GM06990 (cell line): ENCODE measurements around the gene FBN1.

Source experiments
- DNase-seq: peaks from one replicate; pipeline ENCODE4 v3.0.0-alpha.2; 2011; ENCODE audit not compliant: insufficient read length; ENCODE audit errors: extremely low read depth
- H3K27me3 ChIP-seq: replicated peaks from 2 replicates; pipeline ENCODE4 v1.6.0; 2011; ENCODE audit warnings: low read length; ENCODE audit not compliant: control insufficient read depth, insufficient read depth
- H3K36me3 ChIP-seq: 2 replicates; pipeline ENCODE4 v1.5.1; 2011; ENCODE audit warnings: low read length; ENCODE audit not compliant: control insufficient read depth, insufficient read depth
- H3K4me3 ChIP-seq: replicated peaks from 2 replicates; pipeline ENCODE4 v1.5.1; 2011; ENCODE audit warnings: low read depth, mild to moderate bottlenecking, control low read depth, low read length
- CTCF ChIP-seq: IDR thresholded peaks from 2 replicates; pipeline ENCODE4 v1.5.1; 2011; ENCODE audit warnings: low read length, control low read depth, mild to moderate bottlenecking, inconsistent platforms; ENCODE audit not compliant: insufficient read depth, poor library complexity, severe bottlenecking

Gene FBN1

GRCh38 chr15:48510976-48511375, 134.5 kb downstream of the FBN1 start:
- no peak for TF ChIP-seq CTCF

GRCh38 chr15:48507416-48508065, 138.0 kb downstream of the FBN1 start:
- DNase-seq = no peak
- H3K27me3 ChIP-seq = no peaks in the 10 kb centered on the region
- no peaks in the 10 kb centered on the region; the same call in 1 of the 2 replicates for H3K36me3 ChIP-seq
- peak; percentile 80 for TF ChIP-seq CTCF
- H3K4me3 ChIP-seq = no peak overlapping the region

More at GRCh38 chr15:48510976-48511375, 134.5 kb downstream of the FBN1 start:
- H3K36me3 ChIP-seq = no peaks in the 10 kb centered on the region; the same call in 1 of the 2 replicates
- no peak overlapping the region for H3K4me3 ChIP-seq
- no peaks in the 10 kb centered on the region for H3K27me3 ChIP-seq
- DNase-seq = no peak

- DNase-seq = no peak
- H3K36me3 ChIP-seq = no peaks in the 10 kb centered on the region; the same call in 1 of the 2 replicates
- H3K4me3 ChIP-seq = no peak overlapping the region
- H3K27me3 ChIP-seq = no peaks in the 10 kb centered on the region
- no peak for TF ChIP-seq CTCF
Measured at GRCh38 chr15:48505067-48505466, 140.4 kb downstream of the FBN1 start.

GRCh38 chr15:48501208-48501607, 144.3 kb downstream of the FBN1 start:
- no peak overlapping the region for H3K4me3 ChIP-seq
- TF ChIP-seq CTCF = no peak
- H3K27me3 ChIP-seq = no peaks in the 10 kb centered on the region
- no peaks in the 10 kb centered on the region for H3K36me3 ChIP-seq
- DNase-seq = no peak

- DNase-seq = no peak
- H3K4me3 ChIP-seq = no peak overlapping the region
Measured at GRCh38 chr15:48500595-48500994, 144.9 kb downstream of the FBN1 start.

More at GRCh38 chr15:48500595-48500994, 144.9 kb downstream of the FBN1 start:
- no peak for TF ChIP-seq CTCF
- Histone ChIP-seq H3K36me3 (no peaks in the 10 kb centered on the region), H3K27me3 (no peaks in the 10 kb centered on the region)
